Measurements from ENCODE around the gene EIF4E2.
"Not testable (repeated sequence)": the region's sequence is repeated elsewhere in the genome, so short reads cannot be mapped to it uniquely, and the experiment has no call there.

The EIF4E2 gene

DNA sequence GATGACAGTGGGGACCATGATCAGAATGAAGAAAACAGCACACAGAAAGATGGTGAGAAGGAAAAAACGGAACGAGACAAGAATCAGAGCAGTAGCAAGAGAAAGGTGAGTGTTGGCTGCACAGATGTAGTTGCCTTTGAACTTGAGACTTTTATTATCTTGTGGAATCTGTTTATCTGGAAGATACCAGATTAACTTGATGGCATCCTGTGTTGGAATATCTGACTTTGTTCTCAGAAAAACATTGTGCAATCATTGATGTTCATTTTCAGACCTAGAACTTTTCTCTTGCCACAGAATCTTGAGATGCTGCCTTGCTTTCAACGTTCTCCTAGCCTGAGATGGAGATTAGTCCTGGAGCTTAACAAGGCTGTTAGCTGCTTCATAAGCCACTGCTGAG lies 5.9 kb downstream of the EIF4E2 start:
- DNase-seq (ENCODE audit: extremely low read depth in 1 of 2, low read depth in 1 of 2): no peak

DNA sequence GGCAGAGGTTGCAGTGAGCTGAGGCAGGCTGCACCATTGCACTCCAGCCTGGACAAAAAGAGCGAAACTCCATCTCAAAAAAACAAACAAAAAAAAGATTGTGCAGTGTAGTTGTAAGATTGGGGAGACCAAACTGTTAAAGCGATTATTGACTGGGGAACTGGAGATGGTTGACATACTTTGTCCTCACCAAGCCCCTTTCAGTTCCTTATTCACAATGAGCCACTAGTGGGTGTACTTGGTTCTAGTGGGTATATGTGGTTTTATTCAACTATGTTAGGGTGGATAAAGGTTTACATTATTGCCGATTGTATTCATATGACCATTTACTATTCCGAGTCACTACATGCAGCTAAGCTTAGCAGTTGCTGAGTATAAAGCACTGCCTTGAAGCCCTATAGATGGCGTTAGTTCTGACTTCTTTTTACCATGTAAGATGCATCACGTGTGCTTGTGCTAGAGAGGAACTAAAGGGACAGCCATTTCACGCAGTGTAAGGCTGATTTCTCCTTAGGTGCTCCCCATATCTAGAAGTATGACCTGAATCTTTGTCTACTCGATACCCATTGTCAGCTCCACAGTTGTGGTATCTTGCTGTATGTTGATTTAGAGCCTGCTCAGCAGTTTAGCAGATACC lies 12.1 kb downstream of the EIF4E2 start:
- no peak for DNase-seq (ENCODE audit: extremely low read depth in 1 of 2, low read depth in 1 of 2)

- DNase-seq (ENCODE audit: extremely low read depth in 1 of 2, low read depth in 1 of 2): no peak
Measured at GRCh38 chr2:232563580-232563979, 13.1 kb downstream of the EIF4E2 start.

GRCh38 chr2:232567721-232568120 lies 17.2 kb downstream of the EIF4E2 start:
- no peak for DNase-seq (ENCODE audit: extremely low read depth in 1 of 2, low read depth in 1 of 2)

- no peak for DNase-seq (ENCODE audit: extremely low read depth in 1 of 2, low read depth in 1 of 2)
Measured at GRCh38 chr2:232568161-232568560, 17.7 kb downstream of the EIF4E2 start.

DNA sequence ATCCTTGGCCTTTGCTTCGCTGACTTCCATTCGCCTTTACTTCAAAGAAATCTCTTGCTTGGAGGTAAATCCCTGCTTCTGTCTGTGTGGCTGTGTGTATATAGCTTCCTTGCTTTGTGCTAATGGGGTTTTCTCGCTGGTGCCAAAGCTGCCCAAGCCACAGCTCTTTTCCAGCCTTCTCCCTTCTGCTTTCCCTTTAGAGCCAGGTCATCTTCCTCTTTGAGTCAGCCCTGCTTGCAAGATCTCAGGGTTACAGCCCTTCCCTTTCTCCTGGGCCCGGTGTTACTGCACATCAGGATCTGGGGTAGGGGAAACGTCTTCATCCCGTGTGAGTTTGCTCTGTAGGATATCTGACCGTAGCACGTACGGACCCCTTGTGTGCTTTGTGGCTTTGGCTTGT lies 19.1 kb downstream of the EIF4E2 start:
- DNase-seq (ENCODE audit: extremely low read depth in 1 of 2, low read depth in 1 of 2): no peak

DNA sequence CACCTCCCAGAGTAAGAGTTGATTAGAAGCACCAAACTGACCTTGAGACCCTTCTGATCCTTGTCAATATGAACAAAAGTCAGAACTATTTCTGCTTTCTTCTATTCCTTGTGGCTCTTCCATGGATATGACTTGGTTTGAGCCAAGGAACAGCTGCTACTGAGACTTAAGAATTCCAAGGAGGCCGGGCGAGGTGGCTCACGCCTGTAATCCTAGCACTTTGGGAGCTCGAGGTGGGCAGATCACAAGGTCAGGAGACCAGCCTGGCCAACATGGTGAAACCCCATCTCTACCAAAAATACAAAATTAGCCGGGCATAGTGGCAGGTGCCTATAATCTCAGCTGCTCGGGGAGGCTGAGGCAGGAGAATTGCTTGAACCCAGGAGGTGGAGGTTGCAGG lies 20.0 kb downstream of the EIF4E2 start:
- not testable (repeated sequence) for DNase-seq (ENCODE audit: extremely low read depth in 1 of 2, low read depth in 1 of 2)

GRCh38 chr2:232571026-232571474 lies 20.6 kb downstream of the EIF4E2 start:
- DNase-seq (ENCODE audit: extremely low read depth in 1 of 2, low read depth in 1 of 2): no peak

DNA sequence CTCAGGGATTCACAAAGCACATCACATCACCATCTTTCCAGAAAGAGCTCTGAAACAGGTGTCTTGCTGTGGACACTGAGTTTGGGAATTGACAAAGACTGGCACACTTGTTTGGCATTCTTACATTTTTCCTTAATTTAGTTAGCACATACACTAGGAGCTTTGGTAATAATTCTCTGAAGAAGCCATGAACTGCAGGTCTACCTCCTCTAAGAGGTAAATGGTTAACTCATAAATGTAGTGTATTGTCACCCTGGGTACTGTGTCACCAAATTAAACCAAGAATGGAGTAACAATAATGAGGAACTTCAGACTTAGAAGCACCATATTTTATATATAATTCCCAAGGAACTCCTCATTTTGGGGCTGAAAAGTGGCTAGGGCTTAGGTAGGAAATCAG lies 22.6 kb downstream of the EIF4E2 start:
- DNase-seq (ENCODE audit: extremely low read depth in 1 of 2, low read depth in 1 of 2): no peak

DNA sequence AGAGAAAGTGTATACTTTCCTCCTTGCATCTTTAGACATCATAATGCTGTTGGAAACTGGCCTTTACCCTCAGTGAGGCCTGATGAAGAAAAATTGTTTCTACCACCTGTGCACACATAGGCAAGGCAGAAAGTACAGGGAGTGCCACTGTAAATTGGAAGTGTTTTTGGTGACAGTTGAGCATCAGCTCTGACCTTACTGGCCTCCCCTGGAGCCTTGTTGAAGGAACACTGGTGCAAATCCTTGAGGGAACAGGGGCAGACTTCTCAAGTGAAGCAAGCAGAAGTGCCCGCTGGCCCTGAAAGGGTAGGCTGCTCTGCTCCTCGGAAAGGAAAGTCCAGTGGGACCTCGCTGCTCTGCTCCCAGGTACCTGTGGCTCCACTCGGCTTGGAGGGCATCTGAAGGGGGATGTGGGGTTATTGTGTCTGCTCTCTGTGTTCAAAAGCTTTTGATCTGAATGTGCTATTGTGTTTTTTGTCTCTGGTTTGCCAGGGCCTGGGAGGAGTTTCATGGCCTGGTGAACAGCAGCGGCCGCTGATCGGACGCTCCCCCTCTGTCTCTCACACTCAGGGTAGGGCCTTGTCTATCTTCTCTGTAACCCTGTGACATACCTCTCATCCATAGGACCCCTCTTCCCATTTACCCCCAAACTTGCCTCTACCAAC lies 23.4 kb downstream of the EIF4E2 start:
- no peak for DNase-seq (ENCODE audit: extremely low read depth in 1 of 2, low read depth in 1 of 2)

DNA sequence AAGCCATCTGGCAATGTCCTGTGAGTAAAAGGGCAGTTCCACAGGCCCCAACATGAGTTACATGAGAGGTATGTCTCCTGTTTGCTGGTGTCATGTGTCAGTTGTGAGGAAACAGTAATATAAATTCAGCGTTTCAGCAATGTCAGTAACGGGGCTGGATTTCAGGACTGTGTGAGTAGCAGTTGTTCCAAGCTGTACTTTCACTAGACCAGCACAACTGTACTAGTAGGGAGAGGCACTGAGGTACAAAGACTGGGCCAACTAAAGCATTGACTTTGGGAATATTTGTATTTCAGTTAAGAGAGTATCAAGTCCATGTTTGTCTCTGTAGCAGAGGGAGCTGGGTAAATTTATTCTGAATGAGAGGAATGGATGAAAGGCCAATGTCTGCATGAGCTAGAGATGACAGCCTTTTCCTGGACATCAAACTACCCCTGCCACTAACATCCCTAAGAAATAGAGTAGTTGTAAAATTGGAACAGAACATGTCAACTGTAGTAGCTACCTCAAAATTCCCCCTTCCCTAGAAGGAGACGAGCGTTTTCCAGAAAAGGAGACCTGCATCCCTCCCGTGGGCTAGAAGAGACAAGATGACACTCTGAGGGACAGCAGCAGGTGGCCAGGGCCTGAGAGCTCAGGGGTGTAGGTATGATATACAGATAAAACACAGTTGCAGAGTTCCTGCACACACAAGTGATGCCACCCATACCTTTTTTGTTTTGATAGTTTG lies 24.4 kb downstream of the EIF4E2 start:
- DNase-seq (ENCODE audit: extremely low read depth in 1 of 2, low read depth in 1 of 2): no peak

GRCh38 chr2:232575404-232575746 lies 24.9 kb downstream of the EIF4E2 start:
- no peak for DNase-seq (ENCODE audit: extremely low read depth in 1 of 2, low read depth in 1 of 2)

DNA sequence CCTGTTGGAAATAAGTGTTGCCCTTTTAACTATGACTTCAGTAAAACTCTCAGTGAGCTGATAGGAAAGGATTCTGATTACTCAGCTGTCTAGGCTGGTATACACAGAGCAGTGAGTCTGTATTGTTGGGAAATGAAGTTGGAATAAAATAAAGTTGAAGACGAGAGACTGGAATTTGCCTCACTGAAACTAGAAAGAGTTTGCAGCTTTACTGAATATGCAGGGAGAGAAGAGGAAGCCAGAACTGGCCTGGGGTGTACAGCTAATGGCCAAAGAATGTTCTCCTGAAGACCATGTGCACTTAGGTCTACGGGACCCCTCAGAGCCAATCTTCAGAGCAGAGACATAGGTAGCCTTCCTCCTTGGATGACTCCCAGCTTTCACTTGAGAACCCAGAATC lies 26.5 kb downstream of the EIF4E2 start:
- no peak for DNase-seq (ENCODE audit: extremely low read depth in 1 of 2, low read depth in 1 of 2)

DNA sequence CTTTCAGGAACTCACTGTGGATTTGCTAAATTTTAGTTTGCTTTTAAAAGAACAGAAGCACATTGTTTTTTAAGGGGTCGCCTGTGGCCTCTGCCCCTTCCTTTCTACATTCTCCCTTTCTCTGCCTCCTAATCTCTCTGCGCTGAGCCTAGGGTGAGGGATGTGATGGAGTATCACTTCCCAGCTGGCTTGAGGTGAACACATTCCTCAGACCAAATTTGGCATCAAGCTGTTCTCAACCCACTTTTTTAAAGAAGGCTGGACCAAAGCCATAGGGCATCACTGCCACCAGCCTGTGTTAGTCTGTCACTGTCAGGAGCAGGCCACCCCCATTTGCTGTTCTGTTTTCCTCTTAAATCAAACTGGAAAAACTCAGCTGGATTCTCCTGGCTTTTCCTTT lies 27.4 kb downstream of the EIF4E2 start:
- DNase-seq (ENCODE audit: extremely low read depth in 1 of 2, low read depth in 1 of 2): no peak

DNA sequence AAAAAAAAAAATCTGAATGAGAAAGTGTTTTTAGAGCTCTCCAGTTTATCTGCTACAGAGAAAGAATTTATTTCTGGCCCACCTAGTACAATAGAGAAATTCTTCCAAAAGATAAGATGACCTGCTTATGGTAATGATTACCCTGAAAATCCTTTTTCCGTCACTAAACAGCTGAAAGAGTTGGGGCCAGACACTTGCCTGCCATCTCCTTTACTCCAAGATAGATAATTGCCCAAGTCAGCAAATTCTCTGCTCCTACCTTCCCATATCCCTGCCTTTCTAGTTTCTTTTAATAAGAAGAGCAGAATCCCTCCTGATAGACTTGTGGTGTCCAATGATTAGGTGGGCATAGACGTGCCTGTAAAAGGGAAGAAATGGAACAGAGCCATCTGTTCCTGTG lies 28.1 kb downstream of the EIF4E2 start:
- no peak for DNase-seq (ENCODE audit: extremely low read depth in 1 of 2, low read depth in 1 of 2)

- DNase-seq (ENCODE audit: extremely low read depth in 1 of 2, low read depth in 1 of 2): no peak
Measured at GRCh38 chr2:232580648-232580981, 30.1 kb downstream of the EIF4E2 start.

DNA sequence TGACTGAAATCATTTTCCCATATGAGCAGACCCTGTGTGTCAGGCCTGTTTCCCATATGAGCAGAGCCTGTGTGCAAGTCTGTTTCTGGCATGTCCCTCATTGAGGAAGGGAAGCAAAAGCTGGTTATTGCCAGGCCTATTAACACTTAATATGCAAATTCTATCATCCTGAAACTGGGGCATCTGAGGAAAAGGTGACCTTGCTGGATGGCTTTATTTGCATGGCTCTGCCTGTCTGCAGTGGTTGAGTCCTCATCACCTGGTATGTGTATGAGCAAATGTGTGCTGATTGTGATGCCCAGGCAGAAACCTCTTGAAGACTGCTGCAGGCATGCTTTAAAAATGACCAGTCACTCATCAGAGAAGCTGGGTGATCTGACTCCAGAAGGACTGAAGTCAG lies 31.2 kb downstream of the EIF4E2 start:
- DNase-seq (ENCODE audit: extremely low read depth in 1 of 2, low read depth in 1 of 2): no peak

- DNase-seq (ENCODE audit: extremely low read depth in 1 of 2, low read depth in 1 of 2): no peak
Measured at GRCh38 chr2:232584238-232584637, 33.7 kb downstream of the EIF4E2 start.

DNA sequence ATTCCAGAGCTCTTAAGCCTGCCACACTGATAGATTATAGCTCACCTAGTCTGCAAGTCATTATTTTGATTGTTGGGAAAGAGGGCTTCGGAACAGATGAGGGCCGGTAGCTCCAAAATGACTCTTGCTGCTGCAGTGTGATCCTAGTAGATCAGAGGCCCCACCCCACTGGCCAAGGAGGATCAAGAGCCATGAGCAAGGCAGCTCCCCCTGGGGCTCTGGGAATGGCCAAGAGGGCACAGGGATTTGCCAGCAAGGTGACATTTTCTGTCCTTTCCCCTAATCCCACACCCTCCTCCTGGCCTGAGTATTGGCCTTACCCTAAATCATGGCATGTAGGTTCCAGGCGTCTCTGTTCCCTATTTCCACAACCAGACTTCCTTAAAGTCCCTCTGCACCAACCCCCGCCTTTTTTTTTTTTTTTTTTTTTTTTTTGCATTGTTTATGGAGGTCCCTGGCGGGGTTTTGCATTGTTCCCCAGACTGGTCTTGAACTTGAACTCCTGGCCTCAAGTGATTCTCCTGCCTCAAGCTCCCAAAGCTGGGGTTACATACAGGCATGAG lies 36.5 kb downstream of the EIF4E2 start:
- no peak for DNase-seq (ENCODE audit: extremely low read depth in 1 of 2, low read depth in 1 of 2)

GRCh38 chr2:232587512-232587911 lies 37.0 kb downstream of the EIF4E2 start:
- DNase-seq (ENCODE audit: extremely low read depth in 1 of 2, low read depth in 1 of 2): no peak

DNA sequence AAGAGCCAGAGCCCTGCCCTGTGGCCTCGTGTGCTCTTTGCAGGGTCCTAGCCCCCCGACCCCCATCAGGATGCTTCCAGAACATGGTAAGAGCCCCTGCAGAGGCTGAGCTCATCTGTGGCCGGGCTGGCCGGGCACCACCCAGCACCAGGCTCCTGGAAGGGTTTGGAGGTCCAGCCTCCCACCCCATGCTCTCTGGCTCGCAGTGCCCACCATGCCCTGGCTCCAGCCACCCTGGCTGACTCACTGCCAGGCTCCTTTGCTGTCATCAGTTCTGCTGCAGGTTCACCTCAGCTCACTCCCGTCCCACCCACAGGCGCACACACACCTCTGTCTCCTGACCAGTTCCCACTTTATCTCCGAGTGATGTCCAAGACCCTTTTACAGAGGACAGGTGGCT lies 37.5 kb downstream of the EIF4E2 start:
- no peak for DNase-seq (ENCODE audit: extremely low read depth in 1 of 2, low read depth in 1 of 2)
